HCT116 (cell line): ENCODE measurements around the gene LIPG. TPM values are rescaled to one million over a fixed set of nuclear protein-coding genes. Genes with fewer than 3 reads are reported as not detected.

Experiments
- ATAC-seq: fragments of 200-7000 bp; cut with Tn5 transposase; 2 replicates; pipeline ENCODE4 v1.9.1; 2020; ENCODE audit warnings: mild to moderate bottlenecking, moderate library complexity
- BruUV-seq: library from RNA; stranded (reverse); fragments of 400-500 nt; replicated peaks from 2 replicates; lab custom pipeline; 2021; lab: Mats Ljungman, UMichigan
- CTCF ChIA-PET: fragments of 300-600 bp; sonication (Branson Sonifier 250); formaldehyde crosslinking; loops from one replicate; lab custom pipeline; 2021; ENCODE audit warnings: antibody characterized with exemption; lab: Charles Lee
- POLR2A ChIA-PET: fragments of 300-600, 350-600 bp; sonication (Branson Sonifier 250); formaldehyde crosslinking; loops from one replicate; lab custom pipeline; 2021; ENCODE audit warnings: antibody characterized with exemption; lab: Charles Lee
- RAD21 ChIA-PET, 2 experiments: fragments of 300-600 bp; sonication (Branson Sonifier 250); formaldehyde crosslinking; loops; one replicate each; lab custom pipeline; 2023; ENCODE audit warnings: low total read pairs in 2 of 2; ENCODE audit not compliant: uncharacterized antibody in 2 of 2, unreplicated experiment in 2 of 2, low non-redundant PET in 1 of 2; lab: Charles Lee
- DNase-seq: peaks from one replicate; pipeline ENCODE4 v3.0.0-alpha.2; 2010; ENCODE audit warnings: low read depth, low spot score
- H2AFZ ChIP-seq: fragments of 200-600 bp; shearing (Covaris generic), sonication (generic); 2 replicates; pipeline ENCODE4 v1.6.1; 2017; ENCODE audit warnings: low read depth, mixed run types, mixed read lengths, antibody characterized with exemption, low read length; ENCODE audit not compliant: poor library complexity, severe bottlenecking
- H3K27ac ChIP-seq: 2 replicates; pipeline ENCODE4 v1.5.1; 2012; ENCODE audit warnings: low read depth, low read length
- H3K27me3 ChIP-seq: fragments of 200-600 bp; sonication (generic); 2 replicates; pipeline ENCODE4 v1.6.1; 2016; ENCODE audit warnings: mixed run types, low read length, mixed read lengths; ENCODE audit not compliant: insufficient read depth
- H3K36me3 ChIP-seq, 2 experiments: fragments of 200-500 bp in 1 of 2; fragments of 200-600 bp in 1 of 2; sonication (Bioruptor generic) in 1 of 2; sonication (generic) in 1 of 2; 2 replicates each; pipeline versions ENCODE4 v1.5.1 to v1.6.1; 2014 to 2016; ENCODE audit warnings: low read length in 2 of 2, inconsistent platforms in 1 of 2, mixed read lengths in 1 of 2, mixed run types in 1 of 2; ENCODE audit not compliant: insufficient read depth in 2 of 2, control insufficient read depth in 1 of 2
- H3K4me1 ChIP-seq, 2 experiments: fragments of 200-600 bp in 1 of 2; sonication (generic) in 1 of 2; 2 replicates each; pipeline versions ENCODE4 v1.5.1 to v1.6.1; 2012 to 2017; ENCODE audit warnings: low read length in 2 of 2, inconsistent platforms in 1 of 2, mild to moderate bottlenecking in 1 of 2, mixed read lengths in 1 of 2, mixed run types in 1 of 2, moderate library complexity in 1 of 2; ENCODE audit not compliant: insufficient read depth in 2 of 2, control insufficient read depth in 1 of 2
- H3K4me2 ChIP-seq: fragments of 200-600 bp; sonication (generic); 2 replicates; pipeline ENCODE4 v1.6.1; 2017; ENCODE audit warnings: mixed run types, low read length, mixed read lengths
- H3K4me3 ChIP-seq, 2 experiments: fragments of 200-600 bp in 1 of 2; sonication (generic) in 1 of 2; replicated peaks in 1 of 2; 2 replicates each; pipeline ENCODE4 v1.5.1; 2011 to 2016; ENCODE audit warnings: low read length in 2 of 2, control low read depth in 1 of 2, low read depth in 1 of 2, mild to moderate bottlenecking in 1 of 2, mixed read lengths in 1 of 2, mixed run types in 1 of 2
- H3K79me2 ChIP-seq: fragments of 200-600 bp; sonication (generic); 2 replicates; pipeline ENCODE4 v1.6.1; 2017; ENCODE audit warnings: mild to moderate bottlenecking, mixed run types, low read length, moderate library complexity, mixed read lengths; ENCODE audit not compliant: insufficient read depth
- H3K9ac ChIP-seq: fragments of 200-600 bp; sonication (generic); 2 replicates; pipeline ENCODE4 v1.6.1; 2016; ENCODE audit warnings: low read length, mixed read lengths
- H3K9me2 ChIP-seq: fragments of 200-600 bp; sonication (generic), shearing (Covaris generic); 2 replicates; pipeline ENCODE4 v1.6.1; 2017; ENCODE audit warnings: mixed run types, mild to moderate bottlenecking, moderate library complexity; ENCODE audit not compliant: insufficient read depth
- H3K9me3 ChIP-seq, 2 experiments: fragments of 200-500 bp in 1 of 2; fragments of 200-600 bp in 1 of 2; sonication (Bioruptor generic) in 1 of 2; sonication (generic) in 1 of 2; 2 replicates each; pipeline ENCODE4 v1.6.1; 2014 to 2017; ENCODE audit warnings: low read length in 2 of 2, mixed read lengths in 2 of 2, inconsistent platforms in 1 of 2, low read depth in 1 of 2, mild to moderate bottlenecking in 1 of 2, mixed run types in 1 of 2, moderate library complexity in 1 of 2; ENCODE audit not compliant: control insufficient read depth in 1 of 2, insufficient read depth in 1 of 2
- H4K20me1 ChIP-seq: fragments of 200-600 bp; sonication (generic), shearing (Covaris generic); 2 replicates; pipeline ENCODE4 v1.6.1; 2017; ENCODE audit warnings: mixed run types, mild to moderate bottlenecking, moderate library complexity; ENCODE audit not compliant: insufficient read depth
- CBX3 ChIP-seq: IDR thresholded peaks from 2 replicates; pipeline ENCODE4 v1.6.1; 2012; ENCODE audit warnings: low read depth
- CTCF ChIP-seq, 3 experiments: fragments of 200-600 bp in 1 of 3; sonication (generic) in 1 of 3; IDR thresholded peaks in 2 of 3; conservative IDR thresholded peaks in 1 of 3; 2 replicates each; pipeline ENCODE4 v1.5.1; 2012 to 2017; ENCODE audit warnings: low read depth in 2 of 3, low read length in 2 of 3, antibody characterized with exemption in 1 of 3, borderline replicate concordance in 1 of 3, control low read depth in 1 of 3, mild to moderate bottlenecking in 1 of 3, mixed read lengths in 1 of 3, mixed run types in 1 of 3, moderate library complexity in 1 of 3; ENCODE audit not compliant: insufficient read depth in 1 of 3
- EGR1 ChIP-seq: IDR thresholded peaks from 2 replicates; pipeline ENCODE4 v1.6.1; 2012; ENCODE audit warnings: low read depth
- EZH2phosphoT487 ChIP-seq: fragments of 200-600 bp; IDR thresholded peaks from 2 replicates; pipeline ENCODE4 v1.6.1; 2018; ENCODE audit warnings: antibody characterized with exemption, borderline replicate concordance
- FOSL1 ChIP-seq: IDR thresholded peaks from 2 replicates; pipeline ENCODE4 v1.6.1; 2012; ENCODE audit warnings: low read depth
- MAX ChIP-seq: IDR thresholded peaks from 2 replicates; pipeline ENCODE4 v1.6.1; 2012
- POLR2A ChIP-seq: IDR thresholded peaks from 2 replicates; pipeline ENCODE4 v1.7.0; 2011; ENCODE audit warnings: borderline replicate concordance; ENCODE audit not compliant: insufficient read depth, insufficient read length; ENCODE audit errors: extremely low read depth
- RAD21 ChIP-seq: IDR thresholded peaks from 2 replicates; pipeline ENCODE4 v1.6.1; 2012; ENCODE audit warnings: low read depth, mild to moderate bottlenecking
- SP1 ChIP-seq: IDR thresholded peaks from 2 replicates; pipeline ENCODE4 v1.6.1; 2012; ENCODE audit warnings: low read depth
- SRF ChIP-seq: IDR thresholded peaks from 2 replicates; pipeline ENCODE4 v1.6.1; 2012; ENCODE audit warnings: low read depth
- TCF7L2 ChIP-seq: IDR thresholded peaks from 2 replicates; pipeline ENCODE4 v1.7.0; 2011; ENCODE audit warnings: borderline replicate concordance, inconsistent platforms; ENCODE audit not compliant: insufficient read depth, insufficient read length; ENCODE audit errors: extremely low read depth
- YY1 ChIP-seq: IDR thresholded peaks from 2 replicates; pipeline ENCODE4 v1.6.1; 2011; ENCODE audit warnings: low read length, low read depth, moderate library complexity, mild to moderate bottlenecking; ENCODE audit not compliant: insufficient replicate concordance; ENCODE audit errors: extremely low read depth
- ZBTB33 ChIP-seq: IDR thresholded peaks from 2 replicates; pipeline ENCODE4 v1.6.1; 2011; ENCODE audit warnings: mild to moderate bottlenecking, low read length, moderate library complexity; ENCODE audit not compliant: insufficient replicate concordance; ENCODE audit errors: extremely low read depth
- ZNF274 ChIP-seq: fragments of 200-500 bp; sonication (Bioruptor generic); IDR thresholded peaks from 2 replicates; pipeline ENCODE4 v1.6.1; 2014; ENCODE audit warnings: mild to moderate bottlenecking, low read depth, low read length, inconsistent platforms
- intact Hi-C: fragments of 100-400 bp; cut with micrococcal nuclease; formaldehyde crosslinking; loops from 2 replicates; pipeline ENCODE4 v1.10.0; 2022
- total RNA-seq: library from RNA; stranded (reverse); gene quantifications from one replicate; pipeline ENCODE4 v1.2.1, GENCODE V29; 2021; ENCODE audit not compliant: unreplicated experiment
- TF ChIP-seq, protein P1 (sequence below): IDR thresholded peaks from 2 replicates; pipeline ENCODE4 v1.6.1; 2012; ENCODE audit warnings: low read depth

LIPG gene
- total RNA-seq, 1 experiment from 2014 or later, result 2.6 TPM

- no peak for TF ChIP-seq SRF
- TF ChIP-seq EZH2phosphoT487, result no peak
- no peak for TF ChIP-seq ZNF274
- TF ChIP-seq EGR1, result no peak
- no peak for TF ChIP-seq POLR2A
These were observed 60.0 kb downstream of the LIPG start (continued) for GRCh38 chr18:49621717-49622351.

DNA sequence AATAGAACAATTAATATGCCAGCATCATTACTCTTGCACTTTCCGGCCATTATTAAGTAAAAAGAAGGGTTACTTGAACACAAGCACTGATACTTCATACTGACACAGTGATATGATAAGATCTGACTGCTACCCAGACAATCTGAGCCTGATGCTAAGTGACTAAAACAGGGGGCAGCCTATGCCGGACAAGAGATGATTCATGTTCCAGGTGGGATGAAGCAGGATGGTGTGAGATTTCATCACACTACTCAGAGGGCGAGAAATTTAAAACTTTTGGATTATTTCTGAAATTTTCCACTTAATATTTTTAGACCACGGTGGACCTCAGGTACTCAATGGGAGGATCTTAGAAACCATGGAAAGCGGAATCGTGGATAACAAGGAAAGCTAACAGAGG is 61.7 kb downstream of the LIPG start:
- TF ChIP-seq POLR2A, result no peak
- no peak for TF ChIP-seq EGR1
- TF ChIP-seq SP1, result no peak
- no peak for TF ChIP-seq TCF7L2
- TF ChIP-seq CBX3, result no peak
- TF ChIP-seq MAX, result no peak
- no peak for TF ChIP-seq ZBTB33
- TF ChIP-seq, protein P1, sequence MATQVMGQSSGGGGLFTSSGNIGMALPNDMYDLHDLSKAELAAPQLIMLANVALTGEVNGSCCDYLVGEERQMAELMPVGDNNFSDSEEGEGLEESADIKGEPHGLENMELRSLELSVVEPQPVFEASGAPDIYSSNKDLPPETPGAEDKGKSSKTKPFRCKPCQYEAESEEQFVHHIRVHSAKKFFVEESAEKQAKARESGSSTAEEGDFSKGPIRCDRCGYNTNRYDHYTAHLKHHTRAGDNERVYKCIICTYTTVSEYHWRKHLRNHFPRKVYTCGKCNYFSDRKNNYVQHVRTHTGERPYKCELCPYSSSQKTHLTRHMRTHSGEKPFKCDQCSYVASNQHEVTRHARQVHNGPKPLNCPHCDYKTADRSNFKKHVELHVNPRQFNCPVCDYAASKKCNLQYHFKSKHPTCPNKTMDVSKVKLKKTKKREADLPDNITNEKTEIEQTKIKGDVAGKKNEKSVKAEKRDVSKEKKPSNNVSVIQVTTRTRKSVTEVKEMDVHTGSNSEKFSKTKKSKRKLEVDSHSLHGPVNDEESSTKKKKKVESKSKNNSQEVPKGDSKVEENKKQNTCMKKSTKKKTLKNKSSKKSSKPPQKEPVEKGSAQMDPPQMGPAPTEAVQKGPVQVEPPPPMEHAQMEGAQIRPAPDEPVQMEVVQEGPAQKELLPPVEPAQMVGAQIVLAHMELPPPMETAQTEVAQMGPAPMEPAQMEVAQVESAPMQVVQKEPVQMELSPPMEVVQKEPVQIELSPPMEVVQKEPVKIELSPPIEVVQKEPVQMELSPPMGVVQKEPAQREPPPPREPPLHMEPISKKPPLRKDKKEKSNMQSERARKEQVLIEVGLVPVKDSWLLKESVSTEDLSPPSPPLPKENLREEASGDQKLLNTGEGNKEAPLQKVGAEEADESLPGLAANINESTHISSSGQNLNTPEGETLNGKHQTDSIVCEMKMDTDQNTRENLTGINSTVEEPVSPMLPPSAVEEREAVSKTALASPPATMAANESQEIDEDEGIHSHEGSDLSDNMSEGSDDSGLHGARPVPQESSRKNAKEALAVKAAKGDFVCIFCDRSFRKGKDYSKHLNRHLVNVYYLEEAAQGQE, result no peak
- no peak for TF ChIP-seq YY1
- no peak for TF ChIP-seq EZH2phosphoT487
- no peak for TF ChIP-seq CTCF (IDR thresholded peaks at IDR 0.05 in 2 of 3, conservative IDR thresholded peaks at IDR 0.05 in 1 of 3; ENCODE audit: borderline replicate concordance in 1 of 3, insufficient read depth in 1 of 3, low read depth in 2 of 3, low read length in 2 of 3)
- TF ChIP-seq FOSL1, result no peak
- TF ChIP-seq ZNF274, result no peak
- no peak for TF ChIP-seq RAD21
- TF ChIP-seq, all 23 proteins: peak for 0
- no peak overlapping the region for H3K4me3 ChIP-seq
- no peak overlapping the region for H3K27ac ChIP-seq
- ChIA-PET CTCF (no interaction called here), POLR2A (no interaction called here), RAD21 (no interaction called here)
- no peaks in the 10 kb centered on the region for H3K9me3 ChIP-seq
- H3K36me3 ChIP-seq, result no peaks in the 10 kb centered on the region
- H3K4me1 ChIP-seq, result no peaks in the 10 kb centered on the region; a peak in 1 of 4 replicates
- no peaks in the 10 kb centered on the region for H3K79me2 ChIP-seq
- intact Hi-C loops, result no loop called here
- H4K20me1 ChIP-seq, result no peaks in the 10 kb centered on the region
- H3K9me2 ChIP-seq, result no peaks in the 10 kb centered on the region
- DNase-seq (no peak), ATAC-seq (no peak)
- H2AFZ ChIP-seq, result no peak overlapping the region
- BruUV-seq, result no TSS peak
- peaks cover 5% of the 10 kb centered on the region; the same call in 1 of the 2 replicates for H3K27me3 ChIP-seq
- H3K9ac ChIP-seq, result no peak overlapping the region
- no peak overlapping the region for H3K4me2 ChIP-seq
